ENCODE results near the gene SPG11.

The SPG11 gene

GRCh38 chr15:44620081-44620480, 43.4 kb downstream of the SPG11 start:
- DNase-seq (ENCODE audit: low spot score), result no peak
- FAIRE-seq, result no peak

DNA sequence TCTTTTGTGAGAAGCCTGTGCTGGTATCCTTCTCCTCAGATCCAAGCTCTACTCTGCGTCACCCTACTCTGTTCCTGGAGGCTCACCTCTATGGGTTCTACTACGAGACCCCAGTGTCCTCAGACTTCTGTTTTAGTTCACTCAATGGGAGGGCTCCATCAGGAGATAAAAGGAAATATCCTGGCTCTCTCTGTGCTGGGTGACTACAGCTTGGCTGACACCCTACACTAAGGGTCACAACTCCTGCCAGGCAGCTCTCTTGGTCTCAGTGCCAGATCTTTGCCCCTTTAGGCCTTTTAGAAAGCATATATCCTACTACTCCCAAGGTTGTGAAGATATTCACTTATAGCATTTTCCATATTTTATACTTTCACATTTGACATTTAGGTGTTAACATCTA, 46.5 kb downstream of the SPG11 start:
- FAIRE-seq (no peak), DNase-seq (ENCODE audit: low spot score) (no peak)

- DNase-seq (ENCODE audit: low spot score) (no peak), FAIRE-seq (no peak)
These were observed 56.7 kb downstream of the SPG11 start for GRCh38 chr15:44606740-44607139.

GRCh38 chr15:44603126-44603525, 60.3 kb downstream of the SPG11 start:
- DNase-seq (ENCODE audit: low spot score), result no peak
- no peak for FAIRE-seq

DNA sequence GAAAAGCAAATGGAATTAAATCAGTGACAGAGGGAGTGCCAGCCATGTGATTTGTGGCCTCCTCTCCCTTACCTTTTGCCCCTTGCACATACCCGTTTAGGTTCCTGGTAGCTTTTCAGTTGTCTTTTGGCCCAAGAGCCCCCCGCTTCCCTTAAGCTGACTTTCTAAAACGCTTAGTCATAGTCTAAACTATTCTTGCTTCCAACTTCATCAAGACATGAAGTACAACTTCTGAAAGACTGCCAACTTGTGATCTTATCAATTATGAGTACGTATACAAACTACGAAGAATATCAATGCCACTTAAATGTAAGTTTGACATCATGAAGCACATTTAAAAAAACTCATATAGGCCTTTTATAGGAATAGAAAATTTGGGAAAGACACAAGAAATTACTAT, 64.6 kb downstream of the SPG11 start:
- no peak for FAIRE-seq
- no peak for DNase-seq (ENCODE audit: low spot score)

DNA sequence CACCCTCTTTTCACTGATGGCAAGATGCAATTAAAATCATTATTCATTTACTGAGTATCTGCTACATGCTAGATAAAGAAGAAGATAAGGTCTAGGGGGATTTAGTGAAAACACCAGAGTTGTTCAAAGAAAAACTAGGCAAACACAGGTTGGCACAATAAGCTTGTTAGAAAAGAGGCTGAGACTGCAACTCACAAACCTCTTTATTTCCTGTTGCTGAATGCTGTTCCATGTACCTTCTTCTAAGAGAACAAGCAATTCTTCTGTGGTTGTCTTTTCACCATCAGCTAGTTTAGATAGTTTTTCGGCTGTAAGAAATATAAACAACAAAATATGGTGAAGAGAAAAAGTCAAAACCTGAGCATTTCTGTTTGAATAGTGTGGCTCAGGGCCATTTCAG, 65.4 kb downstream of the SPG11 start:
- DNase-seq (ENCODE audit: low spot score), result no peak
- no peak for FAIRE-seq

DNA sequence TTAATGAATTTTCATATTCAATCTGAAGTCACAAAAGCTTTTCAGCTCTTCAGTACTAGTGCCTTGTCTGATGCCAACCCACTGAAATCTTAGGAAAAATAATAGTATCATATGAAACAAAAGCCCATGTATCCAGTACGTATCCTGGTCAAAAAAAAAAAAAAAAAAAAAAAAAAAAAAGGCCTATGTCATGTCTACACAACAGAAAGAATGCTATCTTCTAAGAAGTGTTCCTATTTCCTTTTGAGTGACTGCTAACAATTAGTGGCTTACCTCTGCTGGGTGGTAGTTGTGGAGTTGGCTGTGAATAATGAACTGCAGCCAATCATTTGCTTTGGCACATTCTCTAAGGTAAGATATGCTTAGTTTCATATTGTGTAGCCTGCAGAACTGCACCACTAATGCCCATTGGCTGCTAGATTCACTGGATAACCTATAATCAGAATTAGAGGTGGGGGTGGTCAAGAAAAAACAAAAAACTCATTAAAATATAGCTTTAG, 66.9 kb downstream of the SPG11 start:
- DNase-seq (ENCODE audit: low spot score) (no peak), FAIRE-seq (no peak)

GRCh38 chr15:44595656-44596510, 67.6 kb downstream of the SPG11 start:
- DNase-seq (ENCODE audit: low spot score), result no peak
- no peak for FAIRE-seq

GRCh38 chr15:44595246-44595645, 68.2 kb downstream of the SPG11 start:
- FAIRE-seq, result no peak
- DNase-seq (ENCODE audit: low spot score), result no peak

DNA sequence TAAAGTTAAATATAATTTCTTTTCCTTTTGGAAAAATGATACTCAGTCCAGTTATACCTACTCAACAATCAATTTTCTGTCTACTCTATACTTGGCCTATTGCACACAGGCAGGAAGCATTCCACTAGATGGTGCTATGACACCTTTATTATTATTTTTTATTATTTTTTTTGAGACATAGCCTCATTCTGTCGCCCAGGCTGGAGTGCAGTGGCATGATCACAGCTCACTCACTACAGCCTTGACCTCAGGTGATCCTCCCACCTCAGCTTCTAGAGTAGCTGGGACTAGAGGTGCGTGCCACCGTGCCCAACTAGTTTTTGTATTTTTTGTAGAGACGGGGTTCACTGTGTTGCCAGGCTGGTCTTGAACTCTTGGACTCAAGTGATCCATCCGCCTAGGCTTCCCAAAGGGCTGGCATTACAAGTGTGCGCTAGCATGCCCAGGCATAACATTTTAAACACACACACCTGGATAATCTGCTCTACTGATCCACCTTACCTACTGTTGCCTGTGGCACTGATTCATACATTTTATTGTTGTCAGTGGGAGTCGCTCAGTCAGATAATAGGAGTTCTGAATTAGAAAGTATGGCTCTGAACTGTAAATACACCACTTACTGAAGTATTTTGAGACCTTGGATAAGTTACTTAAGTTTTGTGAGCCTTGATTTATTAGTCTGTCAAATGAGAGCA, 70.3 kb downstream of the SPG11 start:
- FAIRE-seq, result no peak
- no peak for DNase-seq (ENCODE audit: low spot score)

GRCh38 chr15:44591326-44591725, 72.1 kb downstream of the SPG11 start:
- no peak for DNase-seq (ENCODE audit: low spot score)
- FAIRE-seq, result no peak

GRCh38 chr15:44588541-44588940, 74.9 kb downstream of the SPG11 start:
- FAIRE-seq (no peak), DNase-seq (ENCODE audit: low spot score) (no peak)

DNA sequence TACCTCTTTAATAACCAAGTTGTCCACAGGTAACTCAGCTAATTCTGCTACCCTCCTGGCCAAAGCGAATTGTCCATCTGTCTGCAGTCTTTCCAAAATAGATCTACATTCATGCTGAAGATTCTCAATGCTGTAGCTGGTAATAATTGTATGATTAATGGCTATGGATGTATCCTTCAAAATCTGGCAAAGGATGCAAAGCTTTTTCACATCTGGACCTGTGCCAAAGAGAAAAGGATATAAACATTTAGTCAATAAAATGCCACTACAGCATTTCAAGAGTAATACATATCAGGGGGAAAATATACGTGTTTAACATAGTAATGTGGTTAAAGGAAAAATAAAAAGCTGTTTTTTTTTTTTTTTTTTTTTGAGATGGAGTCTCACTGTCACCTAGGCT, 77.8 kb downstream of the SPG11 start:
- FAIRE-seq, result no peak

GRCh38 chr15:44584162-44584749, 79.2 kb downstream of the SPG11 start:
- FAIRE-seq (peak; percentile 32), DNase-seq (ENCODE audit: low spot score) (peak; percentile 68)

More for the DNA sequence above, 77.8 kb downstream of the SPG11 start:
- DNase-seq (ENCODE audit: low spot score), result no peak

GRCh38 chr15:44580105-44580504, 83.4 kb downstream of the SPG11 start:
- DNase-seq (ENCODE audit: low spot score) (no peak), FAIRE-seq (no peak)

DNA sequence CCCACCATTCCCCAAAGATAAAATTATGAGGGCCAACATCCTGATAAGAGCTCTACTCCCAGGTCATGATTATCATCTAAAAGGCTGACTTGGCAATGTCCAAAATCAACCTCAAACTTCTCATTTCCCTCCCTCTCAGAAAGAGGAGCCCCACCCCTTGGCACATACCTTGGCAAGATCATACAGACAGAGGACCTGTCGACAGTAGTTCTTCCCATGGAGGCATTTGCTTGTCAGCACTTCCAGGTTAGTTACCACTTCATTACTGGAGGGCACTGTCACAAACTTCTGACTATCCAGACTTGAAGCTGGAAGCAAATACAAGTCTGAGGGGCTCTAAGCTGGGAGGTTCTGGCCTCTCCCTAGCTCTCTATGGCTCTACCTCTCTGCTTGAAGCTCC, 88.7 kb downstream of the SPG11 start:
- no peak for FAIRE-seq
- no peak for DNase-seq (ENCODE audit: low spot score)

DNA sequence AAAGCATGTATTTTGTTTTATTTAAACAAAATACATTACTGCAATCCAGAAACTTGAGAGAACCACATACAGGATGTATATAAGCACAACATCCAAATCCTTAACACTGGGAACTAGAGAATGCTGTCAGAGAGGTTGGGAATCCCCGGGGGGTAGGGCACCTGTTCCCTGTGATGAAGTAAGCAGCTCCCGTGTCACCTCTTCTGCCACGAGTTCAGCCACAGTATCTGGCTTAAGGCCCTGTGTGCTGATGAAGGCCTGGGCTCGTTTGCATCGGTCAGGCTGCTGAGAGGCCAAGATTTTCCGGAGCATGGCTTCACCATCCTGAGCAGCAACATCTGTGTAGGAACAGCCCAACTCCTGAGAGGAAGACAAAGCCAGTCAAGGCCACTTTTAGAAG, 90.1 kb downstream of the SPG11 start:
- no peak for DNase-seq (ENCODE audit: low spot score)
- FAIRE-seq, result no peak

GRCh38 chr15:44570361-44570760, 93.1 kb downstream of the SPG11 start:
- FAIRE-seq (no peak), DNase-seq (ENCODE audit: low spot score) (no peak)

DNA sequence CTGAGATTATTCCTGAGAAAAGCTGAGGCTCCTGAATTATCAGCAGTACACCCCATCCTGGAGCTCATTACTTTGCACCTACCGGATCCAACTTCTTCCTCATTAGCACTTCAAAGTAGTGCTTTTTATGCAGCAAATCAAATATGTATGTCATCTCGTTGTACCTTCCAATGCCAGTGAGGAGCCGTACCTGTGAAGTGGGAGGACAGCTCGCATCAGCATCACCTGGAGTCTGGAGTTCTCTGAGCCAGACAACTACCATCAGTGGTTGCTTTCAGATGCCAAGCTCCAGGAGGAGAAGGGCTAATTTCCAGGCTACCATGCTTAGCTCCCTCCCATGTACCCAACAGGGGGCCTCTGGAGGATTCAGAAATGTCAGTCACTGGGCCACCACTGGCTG, 94.1 kb downstream of the SPG11 start:
- no peak for FAIRE-seq

GRCh38 chr15:44568338-44568737, 95.1 kb downstream of the SPG11 start:
- no peak for FAIRE-seq
- DNase-seq (ENCODE audit: low spot score), result no peak

More for the DNA sequence above, 94.1 kb downstream of the SPG11 start:
- DNase-seq (ENCODE audit: low spot score), result no peak

DNA sequence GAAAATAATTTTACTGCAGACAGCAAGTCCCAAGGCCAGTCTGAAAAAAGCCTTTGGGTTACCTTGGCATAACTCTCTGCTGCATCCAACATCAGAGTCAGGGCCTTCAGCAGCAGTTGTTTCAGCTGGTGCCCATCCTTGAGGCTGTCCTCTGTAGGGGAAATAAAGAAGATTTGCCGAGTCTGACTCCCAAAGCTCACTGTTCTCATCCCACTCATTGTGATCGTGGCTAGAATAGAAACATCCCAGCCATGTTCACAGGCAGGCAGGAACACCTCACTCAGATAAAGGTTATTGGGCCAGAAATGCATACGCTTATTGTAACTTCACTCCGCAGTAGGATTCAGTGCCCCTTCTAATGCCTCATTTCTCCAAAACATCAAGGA, 97.3 kb downstream of the SPG11 start:
- DNase-seq (ENCODE audit: low spot score) (no peak), FAIRE-seq (no peak)

All from urothelium cell line (cell line).